Smooth muscle cell of the coronary artery (primary cell): ENCODE results near the gene ADAMTS9. TPM values are rescaled to one million over a fixed set of nuclear protein-coding genes. Genes with fewer than 3 reads are reported as not detected.

Experiments used
- total RNA-seq: library from RNA; depleted of rRNA; stranded (reverse); fragments of >200 nt; gene quantifications from 2 replicates; pipeline ENCODE4 v1.2.3, GENCODE V29; 2014; ENCODE audit warnings: low replicate concordance

Gene ADAMTS9
- 0.38 and 6.3 TPM in 2 replicates for total RNA-seq

GRCh38 chr3:64687781-64688604 lies at the start of gene ADAMTS9:
TSS of gene ADAMTS9 (minus strand) at chr3:64688000. CDS start at chr3:64687657, 343 bp downstream.

